Right ventricle myocardium superior (tissue), 1 donor: ENCODE results near the gene CABP4. TPM values are rescaled to one million over a fixed set of nuclear protein-coding genes. Genes with fewer than 3 reads are reported as not detected.

Source experiments
- ATAC-seq: fragments of 200-7000 bp; cut with Tn5 transposase; one replicate; pipeline ENCODE4 v1.9.1; 2020; ENCODE audit warnings: mild to moderate bottlenecking; ENCODE audit not compliant: poor library complexity
- DNase-seq: peaks from one replicate; pipeline ENCODE4 v3.0.0-alpha.2; 2020
- intact Hi-C: fragments of 100-400 bp; cut with DNase I; formaldehyde crosslinking; loops from one replicate; pipeline ENCODE4 v1.11.2; 2022
- total RNA-seq: library from RNA; stranded (reverse); fragmentation: NEBNext Ultra II Directional; extraction: Animal tissue kit (Norgen Biotek cat#: 25700); gene quantifications from one replicate; pipeline ENCODE4 v1.2.1, GENCODE V29; 2021
- donor health status: DM: no; HTN: yes; CAD: no; lungs with severe emphysema.

Gene CABP4
- total RNA-seq, 1 donor from 2014 or later = 0.75 TPM

GRCh38 chr11:67433536-67434394 lies 21.4 kb upstream of the CABP4 start:
- DNase-seq (no peak), ATAC-seq (no peak)
- intact Hi-C loops = no loop called here

DNA sequence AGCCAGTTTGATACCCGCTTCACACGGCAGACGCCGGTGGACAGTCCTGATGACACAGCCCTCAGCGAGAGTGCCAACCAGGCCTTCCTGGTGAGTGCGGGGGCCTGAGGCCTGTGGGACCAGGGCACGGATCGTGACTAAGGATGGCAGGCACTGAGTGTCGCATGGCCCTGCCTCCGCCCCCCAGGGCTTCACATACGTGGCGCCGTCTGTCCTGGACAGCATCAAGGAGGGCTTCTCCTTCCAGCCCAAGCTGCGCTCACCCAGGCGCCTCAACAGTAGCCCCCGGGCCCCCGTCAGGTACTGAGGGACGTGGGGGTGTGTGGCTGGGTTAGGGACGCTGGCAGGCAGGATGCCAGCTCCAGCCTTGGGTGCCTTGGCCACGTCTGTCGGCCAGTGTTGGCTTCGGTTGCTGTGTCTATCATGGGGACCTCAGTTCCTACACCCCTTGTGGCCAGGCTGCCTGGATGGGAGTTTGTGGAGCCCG lies 20.7 kb upstream of the CABP4 start:
- ATAC-seq (no peak), DNase-seq (no peak)
- intact Hi-C loops = no loop called here

DNA sequence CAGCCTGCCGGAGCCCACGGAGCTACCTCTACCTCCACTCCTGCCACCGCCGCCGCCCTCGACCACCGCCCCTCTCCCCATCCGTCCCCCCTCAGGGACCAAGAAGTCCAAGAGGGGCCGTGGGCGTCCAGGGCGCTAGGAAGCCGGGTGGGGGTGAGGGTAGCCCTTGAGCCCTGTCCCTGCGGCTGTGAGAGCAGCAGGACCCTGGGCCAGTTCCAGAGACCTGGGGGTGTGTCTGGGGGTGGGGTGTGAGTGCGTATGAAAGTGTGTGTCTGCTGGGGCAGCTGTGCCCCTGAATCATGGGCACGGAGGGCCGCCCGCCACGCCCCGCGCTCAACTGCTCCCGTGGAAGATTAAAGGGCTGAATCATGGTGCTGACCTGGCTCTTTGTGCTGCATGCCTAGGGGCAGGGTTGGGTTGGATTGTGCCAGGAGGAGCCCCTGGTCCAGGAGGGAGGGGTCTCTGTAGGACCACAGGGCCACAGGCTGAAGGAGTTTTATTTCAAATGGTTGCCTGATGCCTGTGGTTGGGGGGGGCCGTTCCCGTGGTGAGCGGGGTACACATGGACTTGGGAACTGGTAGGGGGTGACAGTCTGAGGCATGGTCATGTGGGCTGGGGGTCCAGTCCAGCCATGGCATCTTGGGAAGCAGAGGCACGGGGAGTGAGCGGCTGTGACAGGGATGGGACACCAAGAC lies 20.0 kb upstream of the CABP4 start:
- intact Hi-C loops = no loop called here
- ATAC-seq = no peak
- no peak for DNase-seq

- ATAC-seq (no peak), DNase-seq (no peak)
- intact Hi-C loops = no loop called here
Measured at GRCh38 chr11:67435727-67436458, 19.3 kb upstream of the CABP4 start.

GRCh38 chr11:67436459-67437081 lies 18.6 kb upstream of the CABP4 start:
- no peak for ATAC-seq
- no peak for DNase-seq
- intact Hi-C loops = no loop called here

DNA sequence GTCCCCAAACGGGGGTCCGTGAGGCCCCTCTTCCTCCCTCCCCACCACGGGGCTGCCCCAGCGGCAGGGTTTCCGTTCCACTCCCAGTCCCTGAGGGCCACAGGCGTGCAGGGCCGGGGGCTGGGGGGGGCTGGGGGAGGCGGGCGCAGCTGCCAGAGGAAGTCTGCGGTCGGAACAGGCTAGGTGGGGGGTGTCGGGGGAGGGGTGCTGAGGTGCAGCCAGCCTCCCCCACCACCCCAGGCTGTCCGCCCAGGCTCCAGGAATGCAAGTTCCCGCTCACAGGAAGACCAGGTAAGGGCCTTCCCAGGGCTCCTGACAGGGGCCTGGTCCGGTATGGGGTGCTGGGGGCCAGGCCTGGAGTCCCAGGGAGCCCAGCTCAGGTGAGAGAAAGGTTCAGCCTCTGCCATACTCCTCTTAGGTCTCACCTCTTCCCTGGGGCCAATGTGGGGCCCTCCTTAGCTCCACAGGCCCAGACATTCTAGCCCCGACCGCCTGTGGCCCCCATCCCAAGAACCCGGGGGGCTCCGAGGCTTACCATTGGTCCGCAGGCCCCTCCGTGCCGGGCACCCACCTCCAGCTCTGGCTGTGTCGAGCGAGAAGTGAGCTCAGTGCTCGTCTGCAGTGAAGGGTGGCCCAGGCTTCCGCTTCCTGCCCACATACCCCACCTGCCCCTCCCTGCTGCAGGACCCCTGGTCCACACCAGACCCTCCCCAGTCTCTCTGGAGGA lies 17.9 kb upstream of the CABP4 start, which contains the start of gene PTPRCAP:
Gene PTPRCAP (minus strand): TSS at position 601 of the 727 bp plus-strand sequence. CDS start 63 bp downstream, at position 538.
- DNase-seq (no peak), ATAC-seq (no peak)
- intact Hi-C loops = no loop called here

DNA sequence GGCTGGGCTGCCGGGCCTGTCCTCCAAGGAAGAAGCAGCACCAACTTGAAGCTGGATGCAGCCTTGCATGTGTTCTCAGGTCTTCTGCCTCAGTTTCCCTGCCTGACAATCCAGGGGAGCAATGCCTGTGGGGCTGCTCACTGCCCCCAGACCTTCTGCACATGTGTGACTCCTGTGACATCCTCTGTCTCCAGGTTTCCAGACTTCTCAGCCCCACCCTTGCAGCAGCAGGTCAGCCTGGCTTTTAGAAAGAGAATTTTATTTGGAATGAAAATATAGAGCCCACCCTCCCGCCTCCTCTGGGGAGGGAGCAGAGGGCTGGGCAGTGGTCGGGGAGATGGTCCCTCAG lies 17.4 kb upstream of the CABP4 start:
- no peak for ATAC-seq
- intact Hi-C loops = no loop called here
- no peak for DNase-seq

DNA sequence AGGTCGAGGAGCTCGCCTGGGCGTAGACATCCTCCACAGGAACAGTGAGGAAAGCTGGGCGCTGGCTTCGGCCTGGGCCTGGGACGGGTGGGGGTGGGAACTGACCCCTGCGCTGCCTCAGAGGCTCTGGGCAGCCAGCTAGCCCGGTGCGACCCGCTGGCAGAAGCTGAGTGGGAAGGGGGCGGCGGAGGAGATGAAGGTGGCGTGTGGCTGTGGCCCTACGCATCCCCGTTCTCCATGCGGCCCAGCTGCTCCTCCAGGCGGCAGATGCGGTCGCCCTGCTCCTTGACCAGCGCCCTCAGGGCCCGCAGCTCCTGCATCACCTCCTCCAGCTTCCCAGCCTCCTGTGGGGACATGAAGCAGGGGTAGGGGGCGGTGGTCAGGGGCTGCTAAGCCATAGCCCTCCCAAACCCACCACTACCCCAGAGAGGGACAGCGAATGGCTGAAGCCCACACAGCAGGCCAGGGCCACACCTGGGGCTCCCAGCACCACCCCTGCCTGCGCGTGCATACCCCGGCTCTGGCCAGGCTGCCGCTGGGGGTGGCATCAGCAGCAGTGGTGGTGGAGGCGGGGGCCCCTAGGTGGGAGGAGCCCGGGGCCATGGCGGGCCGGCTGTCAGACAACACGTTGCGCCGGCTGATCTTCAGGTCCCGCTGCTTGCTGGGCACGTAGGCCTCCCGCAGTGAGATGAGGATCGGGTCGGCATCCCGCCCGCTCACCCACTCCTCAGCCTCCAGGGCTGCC lies 16.8 kb upstream of the CABP4 start:
- no peak for ATAC-seq

GRCh38 chr11:67439321-67440228 lies 15.6 kb upstream of the CABP4 start:
- ATAC-seq (no peak), DNase-seq (no peak)
- intact Hi-C loops = no loop called here

More for the DNA sequence above, 16.8 kb upstream of the CABP4 start:
- DNase-seq = no peak
- intact Hi-C loops = no loop called here

DNA sequence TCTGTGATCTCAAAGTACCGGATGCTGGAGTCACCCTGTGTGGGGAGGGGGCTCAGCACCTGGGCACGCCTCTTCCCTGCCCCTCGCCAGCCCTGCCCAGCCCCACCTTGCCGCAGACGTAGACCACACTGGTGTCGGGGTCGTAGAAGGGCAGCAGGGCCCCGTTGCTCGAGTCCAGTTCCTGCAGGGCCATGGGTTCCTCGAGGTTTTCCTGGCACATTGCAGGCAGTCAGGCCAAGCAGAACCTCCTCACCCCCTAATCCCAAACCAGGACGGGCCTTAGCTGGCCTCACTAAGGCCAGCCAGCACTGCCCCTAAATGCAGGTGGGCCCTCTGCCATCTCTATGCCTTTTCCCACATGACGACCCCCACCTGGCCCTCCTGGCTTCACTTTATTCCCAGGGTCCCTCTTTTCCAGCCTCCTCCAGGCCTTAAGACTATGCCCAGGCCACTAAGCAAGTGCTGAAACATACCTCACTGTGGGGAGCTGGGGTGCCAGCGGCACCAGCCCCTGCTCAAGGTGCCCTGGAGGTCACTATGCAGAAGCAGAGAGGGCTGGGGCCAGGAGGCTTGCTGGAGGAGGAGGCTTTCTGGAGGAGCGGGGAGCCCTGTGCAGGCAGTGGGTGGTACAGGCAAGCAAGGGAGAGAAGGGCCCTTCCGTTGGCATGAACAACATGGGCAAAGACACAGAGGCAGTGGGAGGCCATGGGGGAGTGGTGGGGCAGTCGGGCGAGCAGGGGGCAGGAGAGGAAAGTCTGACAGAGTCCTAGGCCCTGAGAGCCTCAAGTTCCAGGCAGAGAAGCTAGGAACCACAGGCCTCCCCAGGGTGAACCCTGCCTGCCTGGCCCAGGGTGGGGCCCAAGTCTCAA lies 14.7 kb upstream of the CABP4 start:
- intact Hi-C loops = no loop called here
- ATAC-seq = no peak
- DNase-seq = no peak

DNA sequence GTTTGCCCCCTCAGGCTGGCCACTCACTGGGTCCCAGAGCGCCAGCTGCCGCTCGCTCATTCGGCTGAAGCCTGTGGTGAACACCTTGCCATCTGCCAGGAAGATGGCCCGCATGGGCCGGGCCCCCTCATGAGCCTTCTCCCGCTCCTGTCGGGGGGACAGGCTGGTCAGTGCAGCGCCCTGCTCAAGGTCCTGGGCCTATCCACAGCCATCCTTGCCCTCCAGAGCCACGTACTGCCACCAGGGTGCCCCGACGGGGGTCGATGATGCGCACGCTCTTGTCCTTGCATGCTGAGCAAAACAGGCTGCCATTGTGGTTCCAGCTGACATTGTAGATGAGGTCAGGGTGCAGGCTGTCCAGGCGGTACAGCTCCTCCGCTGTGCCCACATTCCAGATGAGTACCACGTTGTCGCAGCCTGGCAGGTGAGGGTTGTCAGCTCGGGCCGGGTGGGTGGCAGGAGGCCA lies 14.0 kb upstream of the CABP4 start:
- intact Hi-C loops = no loop called here
- ATAC-seq = no peak
- no peak for DNase-seq

DNA sequence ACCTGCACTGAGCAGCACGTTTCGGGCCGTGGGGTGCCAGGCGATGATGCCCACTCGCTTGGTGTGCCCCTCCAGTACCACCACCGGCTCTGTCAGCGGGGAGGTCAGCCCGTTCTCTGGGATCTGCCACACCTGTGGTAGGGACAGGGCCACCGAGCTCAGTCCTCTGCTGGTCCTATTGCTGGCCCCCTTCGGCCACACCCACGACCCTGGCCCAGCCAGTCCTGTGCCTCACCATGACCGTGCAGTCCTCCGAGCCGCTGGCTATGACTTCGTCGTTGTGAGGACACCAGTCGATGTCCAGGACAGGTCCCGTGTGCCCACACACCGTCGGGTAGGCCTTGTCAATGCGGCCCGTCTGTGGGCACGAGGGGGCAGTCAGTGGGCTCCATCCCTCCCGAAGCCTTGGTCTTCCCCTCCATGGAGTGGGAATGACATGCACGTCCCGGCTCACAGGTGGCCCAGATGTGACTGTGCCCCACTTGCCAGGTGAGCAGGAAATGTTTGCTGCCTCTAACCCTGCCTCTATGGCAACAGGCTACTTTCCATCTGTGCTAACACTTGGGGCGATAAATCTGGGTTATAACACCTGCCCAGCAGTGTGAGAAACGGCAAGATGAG lies 13.3 kb upstream of the CABP4 start:
- no peak for ATAC-seq
- intact Hi-C loops = no loop called here
- no peak for DNase-seq

DNA sequence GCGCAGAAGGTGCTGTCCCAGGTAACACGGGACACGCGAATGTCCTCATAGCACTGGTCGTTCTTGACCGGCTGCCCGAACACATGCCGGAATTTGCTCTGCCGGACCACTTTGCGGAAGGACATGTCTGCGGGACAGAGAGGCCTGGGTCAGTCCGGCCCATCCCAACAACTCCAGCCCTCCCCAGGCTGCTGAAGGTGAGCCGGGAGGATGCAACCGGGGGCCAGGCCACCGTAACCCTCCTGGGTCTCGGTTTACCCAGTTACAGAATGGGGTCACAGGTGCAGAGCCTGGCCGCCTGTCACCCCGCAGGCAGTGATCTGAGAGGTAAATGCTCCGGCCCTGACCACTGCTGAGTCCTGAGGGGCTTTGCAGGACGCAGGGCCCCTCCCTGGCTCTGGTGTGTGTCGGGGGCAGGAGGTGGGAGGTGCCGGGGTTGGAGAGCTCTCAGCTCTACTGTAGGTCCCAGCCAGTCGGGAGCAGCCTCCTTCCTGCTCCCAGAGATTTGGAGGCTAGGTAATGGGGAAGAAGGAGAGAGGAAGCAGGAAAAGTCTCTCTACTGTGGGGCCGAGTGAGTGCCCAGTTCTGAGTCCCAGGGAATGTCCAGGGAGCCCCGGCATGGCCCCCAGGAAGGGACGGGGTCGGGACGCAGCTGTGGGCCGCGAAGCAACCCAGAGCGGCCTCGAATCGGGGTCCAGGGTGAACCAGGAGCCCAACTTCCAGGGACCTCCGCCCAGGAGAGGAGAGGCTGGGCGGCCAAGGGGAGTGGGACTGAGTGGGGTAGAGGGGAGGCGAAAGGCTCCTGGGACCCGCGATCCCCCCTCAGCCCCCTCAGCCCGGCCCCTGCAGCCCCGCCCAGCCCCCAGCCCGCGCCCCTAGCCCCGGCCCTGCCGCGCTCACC lies 12.4 kb upstream of the CABP4 start:
- no peak for ATAC-seq
- no peak for DNase-seq
- intact Hi-C loops = no loop called here

DNA sequence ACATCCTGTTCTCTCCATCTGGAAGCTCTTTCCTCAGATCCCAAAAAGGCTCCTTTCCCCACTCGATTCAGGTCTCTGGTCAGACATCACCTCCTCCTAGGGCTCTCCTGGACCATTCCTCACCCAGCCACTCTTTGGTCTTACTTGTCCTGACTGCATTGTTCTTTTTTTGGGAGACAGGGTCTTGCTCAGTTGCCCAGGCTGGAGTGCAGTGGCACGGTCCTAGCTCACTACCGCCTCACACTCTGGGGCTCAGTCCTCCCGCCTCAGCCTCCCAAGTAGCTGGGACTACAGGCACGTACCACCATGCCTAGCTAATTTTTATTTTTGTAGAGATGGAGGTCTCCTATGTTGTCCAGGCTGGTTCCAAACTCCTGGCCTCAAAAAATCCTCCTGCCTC lies 9.6 kb upstream of the CABP4 start:
- intact Hi-C loops = no loop called here
- ATAC-seq (no peak), DNase-seq (no peak)
